GM12864 (cell line): ENCODE results near the gene PAK5.

Source experiments
- DNase-seq: peaks from one replicate; pipeline ENCODE4 v3.0.0-alpha.2; 2011; ENCODE audit warnings: low read depth
- H3K4me3 ChIP-seq: 2 replicates; pipeline ENCODE4 v1.5.1; 2011; ENCODE audit warnings: mild to moderate bottlenecking, low read depth, low read length, control low read depth
- TF ChIP-seq, protein P1 (sequence below): IDR thresholded peaks from 2 replicates; pipeline ENCODE4 v1.5.1; 2011; ENCODE audit warnings: low read depth, mild to moderate bottlenecking, moderate library complexity, low read length, control low read depth, inconsistent platforms; ENCODE audit errors: missing control alignments

The PAK5 gene

DNA sequence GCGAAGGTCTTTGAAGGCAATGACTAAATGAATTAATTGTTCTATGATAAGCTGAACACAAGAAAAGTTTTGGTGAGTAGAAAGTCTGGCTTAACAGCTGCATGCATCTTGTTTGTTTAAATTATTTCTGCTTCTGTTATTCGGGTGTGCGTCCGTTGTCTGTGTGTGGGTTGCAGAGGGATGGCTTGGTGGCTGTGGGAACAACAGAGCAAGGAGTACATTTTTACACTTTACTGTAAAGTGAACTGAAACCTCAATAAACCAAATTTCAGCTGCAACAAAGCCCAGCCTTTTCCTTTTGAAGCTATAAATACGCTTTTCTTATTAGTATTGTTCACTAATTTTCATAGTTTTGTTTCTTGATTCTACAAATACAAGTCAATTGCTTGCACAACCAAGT, 328.0 kb downstream of the PAK5 start:
- TF ChIP-seq, protein P1, sequence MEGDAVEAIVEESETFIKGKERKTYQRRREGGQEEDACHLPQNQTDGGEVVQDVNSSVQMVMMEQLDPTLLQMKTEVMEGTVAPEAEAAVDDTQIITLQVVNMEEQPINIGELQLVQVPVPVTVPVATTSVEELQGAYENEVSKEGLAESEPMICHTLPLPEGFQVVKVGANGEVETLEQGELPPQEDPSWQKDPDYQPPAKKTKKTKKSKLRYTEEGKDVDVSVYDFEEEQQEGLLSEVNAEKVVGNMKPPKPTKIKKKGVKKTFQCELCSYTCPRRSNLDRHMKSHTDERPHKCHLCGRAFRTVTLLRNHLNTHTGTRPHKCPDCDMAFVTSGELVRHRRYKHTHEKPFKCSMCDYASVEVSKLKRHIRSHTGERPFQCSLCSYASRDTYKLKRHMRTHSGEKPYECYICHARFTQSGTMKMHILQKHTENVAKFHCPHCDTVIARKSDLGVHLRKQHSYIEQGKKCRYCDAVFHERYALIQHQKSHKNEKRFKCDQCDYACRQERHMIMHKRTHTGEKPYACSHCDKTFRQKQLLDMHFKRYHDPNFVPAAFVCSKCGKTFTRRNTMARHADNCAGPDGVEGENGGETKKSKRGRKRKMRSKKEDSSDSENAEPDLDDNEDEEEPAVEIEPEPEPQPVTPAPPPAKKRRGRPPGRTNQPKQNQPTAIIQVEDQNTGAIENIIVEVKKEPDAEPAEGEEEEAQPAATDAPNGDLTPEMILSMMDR, result no peak
- peak; percentile 80 for DNase-seq

DNA sequence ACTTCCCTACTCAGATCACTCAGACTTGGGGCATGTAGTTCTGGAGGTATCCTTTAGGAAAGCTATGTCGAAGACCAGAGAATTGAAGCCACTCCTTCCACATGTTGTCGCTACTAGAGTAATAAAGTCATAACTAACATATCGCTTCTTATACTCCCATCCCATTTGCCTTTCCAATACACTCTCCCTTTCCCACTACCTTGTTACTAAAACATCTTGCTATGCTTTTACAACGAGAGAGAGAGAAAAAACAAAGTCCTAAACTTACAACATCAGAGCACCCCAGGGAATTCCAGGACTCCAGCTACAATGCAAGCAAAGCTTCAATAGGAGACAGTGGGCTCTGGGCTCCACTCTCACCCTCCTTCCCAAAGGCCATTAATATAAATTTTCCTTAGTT, 329.6 kb downstream of the PAK5 start:
- DNase-seq, result no peak
- TF ChIP-seq, protein P1, result no peak
- H3K4me3 ChIP-seq, result no peak overlapping the region

More for the DNA sequence above, 328.0 kb downstream of the PAK5 start:
- H3K4me3 ChIP-seq, result no peak overlapping the region; the same call in 1 of the 2 replicates

DNA sequence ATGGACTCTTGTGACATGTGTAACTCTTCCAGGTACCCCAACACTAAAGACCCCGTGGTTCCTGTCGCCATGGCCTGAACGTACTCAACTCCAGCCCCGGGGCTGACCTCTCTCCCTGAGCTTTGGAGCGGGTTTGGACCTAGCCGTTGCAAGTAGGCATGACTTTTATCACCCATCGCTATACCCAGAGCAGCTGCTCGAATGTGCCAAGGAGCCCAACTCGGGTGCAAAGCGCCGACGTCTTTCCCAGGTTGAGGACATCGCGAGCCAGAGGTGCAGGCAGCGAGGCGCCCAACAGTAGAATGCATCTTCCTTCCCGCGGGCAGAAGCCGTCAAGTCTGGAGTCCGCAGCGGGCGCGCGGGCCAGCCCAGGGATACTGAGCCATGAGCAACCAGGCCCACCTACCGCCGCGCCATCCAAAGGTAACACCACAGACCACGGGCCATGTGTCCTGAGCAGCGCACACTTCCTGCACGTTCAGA, 330.1 kb downstream of the PAK5 start:
- no peak overlapping the region for H3K4me3 ChIP-seq
- DNase-seq, result no peak
- TF ChIP-seq, protein P1, result no peak

DNA sequence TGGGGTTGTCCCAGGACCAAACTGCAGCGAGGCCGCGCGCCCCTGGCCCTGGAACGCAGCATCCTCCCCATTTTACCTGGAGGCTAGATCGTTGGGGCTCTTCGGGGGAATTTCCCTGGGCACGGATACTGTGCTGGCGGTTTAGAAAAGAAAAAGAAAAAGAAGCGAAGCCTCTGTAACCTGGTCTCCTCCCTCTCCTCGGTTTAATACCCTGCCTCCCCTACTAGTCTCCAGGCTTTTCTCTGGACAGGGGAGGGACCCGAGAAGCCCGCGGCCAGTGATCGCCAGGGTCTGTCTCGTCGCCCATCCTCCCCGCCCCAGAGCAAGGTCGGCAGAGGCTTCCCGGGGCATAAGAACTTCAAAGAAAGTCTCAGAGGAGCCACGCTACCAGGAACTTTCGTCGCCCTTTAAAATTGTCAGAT, 330.6 kb downstream of the PAK5 start:
- no peak overlapping the region for H3K4me3 ChIP-seq
- no peak for DNase-seq
- TF ChIP-seq, protein P1, result no peak

DNA sequence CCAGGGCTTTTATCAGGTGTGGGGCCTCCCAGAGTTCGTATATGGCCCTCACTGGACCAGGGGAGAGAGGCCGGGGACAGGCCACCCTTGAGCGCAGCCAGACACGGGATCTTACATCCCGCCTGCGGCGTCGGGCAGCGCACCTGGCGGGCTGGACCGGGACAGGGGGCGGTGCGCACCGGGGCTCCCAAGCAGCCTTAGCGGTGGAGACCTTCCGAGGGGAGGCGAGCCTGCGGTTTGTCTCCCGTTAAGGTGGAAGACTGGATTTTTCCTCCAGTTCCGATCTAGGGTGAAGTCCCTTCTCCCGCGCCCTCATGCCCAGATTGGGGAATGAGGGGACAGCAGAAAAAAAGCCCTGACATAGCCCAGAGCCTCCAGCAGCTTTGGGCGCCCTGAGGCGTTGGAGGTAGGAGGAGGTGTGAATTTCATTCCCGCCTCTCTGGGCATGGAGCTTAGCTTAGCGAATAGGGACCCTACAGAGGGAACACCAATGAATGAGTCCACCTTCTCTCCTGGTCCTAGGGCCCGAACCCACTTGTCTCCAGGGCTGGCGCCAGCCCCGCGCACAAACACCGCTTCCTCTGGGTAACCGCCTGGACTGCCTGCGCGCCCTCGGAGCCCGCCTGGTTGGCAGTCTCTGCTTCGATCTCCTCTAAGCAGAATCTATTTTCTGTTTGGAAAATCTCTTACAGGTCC, 331.2 kb downstream of the PAK5 start:
- TF ChIP-seq, protein P1, result no peak
- H3K4me3 ChIP-seq, result no peak overlapping the region
- DNase-seq, result no peak

DNA sequence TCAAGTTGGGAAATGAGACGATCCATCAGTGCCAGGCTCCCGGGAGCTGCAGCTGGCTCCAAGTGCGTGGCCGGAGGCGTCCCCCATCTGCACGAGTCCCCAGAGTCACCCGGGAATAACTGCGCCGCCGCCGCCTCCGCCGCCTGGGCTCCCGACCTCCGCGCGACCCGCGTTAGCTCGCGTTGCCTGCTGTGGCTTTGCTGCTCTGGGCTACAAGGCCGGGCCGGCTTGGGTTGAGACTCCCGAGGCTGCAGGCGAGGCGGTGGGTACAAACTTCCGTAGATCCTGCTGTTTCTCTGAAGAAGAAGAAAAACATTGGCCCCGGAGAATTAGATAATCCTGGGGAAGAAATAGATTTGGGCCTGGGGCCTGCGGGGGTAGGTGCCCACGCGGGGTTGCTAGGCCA, 331.9 kb downstream of the PAK5 start:
- DNase-seq, result no peak
- TF ChIP-seq, protein P1, result no peak
- H3K4me3 ChIP-seq, result no peak overlapping the region
